ENCODE measurements around the gene CAMK2G. TPM values are rescaled to one million over a fixed set of nuclear protein-coding genes. Genes with fewer than 3 reads are reported as not detected.

The CAMK2G gene
- total RNA-seq, 2 donors from 2014 or later, result 78.8 to 149 TPM

DNA sequence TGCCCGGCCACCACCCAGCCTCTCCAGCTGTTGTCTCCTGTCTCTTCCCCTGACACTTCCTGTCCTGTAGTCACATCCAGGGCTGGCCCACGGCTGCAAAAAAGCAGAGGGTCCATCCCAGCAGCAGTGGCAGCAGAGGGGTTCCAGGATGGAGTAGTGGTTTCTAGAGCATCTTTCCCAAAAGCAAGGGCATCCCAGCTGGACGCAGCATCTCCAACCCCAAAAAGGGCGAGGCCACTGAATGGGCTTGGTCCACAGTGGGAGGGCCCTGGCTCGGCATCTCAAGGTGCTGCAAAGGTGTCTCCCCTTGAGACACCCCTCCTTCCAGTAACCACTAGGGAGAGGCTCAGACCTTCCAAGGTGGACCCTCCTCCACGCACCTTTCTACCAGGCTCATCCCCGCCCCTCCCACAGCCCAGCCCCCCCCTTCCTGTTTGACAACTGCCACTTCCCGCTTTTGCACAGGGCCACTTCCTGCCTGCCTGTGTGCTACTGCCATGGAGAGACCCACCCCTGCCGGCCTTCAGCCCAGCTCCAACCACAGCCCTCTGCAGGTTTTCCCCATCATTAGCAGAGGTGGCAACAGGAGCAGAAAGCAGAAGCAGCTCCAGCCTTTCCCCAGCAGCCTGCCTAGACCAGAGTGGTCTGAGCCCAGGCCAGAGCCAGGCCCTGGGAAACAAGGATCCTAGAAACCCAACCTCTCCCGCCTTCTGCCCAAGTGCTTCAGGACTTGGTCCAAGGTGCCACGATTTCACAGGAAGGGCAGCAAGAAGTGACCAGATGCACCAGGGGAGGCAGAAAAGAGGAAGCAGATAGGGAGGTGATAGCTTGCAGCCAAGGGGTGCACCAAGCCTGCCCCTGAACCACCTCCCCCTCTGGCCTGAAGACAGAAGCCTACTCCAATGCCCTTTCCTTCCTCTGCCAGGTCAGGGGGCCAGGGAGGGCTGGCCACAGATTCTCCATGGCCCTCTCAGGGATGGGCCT lies 8.6 kb downstream of the CAMK2G start:
- no peaks in the 10 kb centered on the region for H3K27me3 ChIP-seq (replicated peaks; ENCODE audit: insufficient read depth)
- peaks cover 51 to 99% of the 10 kb centered on the region in 2 donors for H3K4me1 ChIP-seq (ENCODE audit: control insufficient read depth in 1 of 2, low read depth in 2 of 2)
- H3K9me3 ChIP-seq, result no peaks in the 10 kb centered on the region
- peak overlapping the region; percentile 1 for H3K4me3 ChIP-seq
- peak overlapping the region; percentile 83 to 90 for H3K27ac ChIP-seq
- TF ChIP-seq, protein P1, sequence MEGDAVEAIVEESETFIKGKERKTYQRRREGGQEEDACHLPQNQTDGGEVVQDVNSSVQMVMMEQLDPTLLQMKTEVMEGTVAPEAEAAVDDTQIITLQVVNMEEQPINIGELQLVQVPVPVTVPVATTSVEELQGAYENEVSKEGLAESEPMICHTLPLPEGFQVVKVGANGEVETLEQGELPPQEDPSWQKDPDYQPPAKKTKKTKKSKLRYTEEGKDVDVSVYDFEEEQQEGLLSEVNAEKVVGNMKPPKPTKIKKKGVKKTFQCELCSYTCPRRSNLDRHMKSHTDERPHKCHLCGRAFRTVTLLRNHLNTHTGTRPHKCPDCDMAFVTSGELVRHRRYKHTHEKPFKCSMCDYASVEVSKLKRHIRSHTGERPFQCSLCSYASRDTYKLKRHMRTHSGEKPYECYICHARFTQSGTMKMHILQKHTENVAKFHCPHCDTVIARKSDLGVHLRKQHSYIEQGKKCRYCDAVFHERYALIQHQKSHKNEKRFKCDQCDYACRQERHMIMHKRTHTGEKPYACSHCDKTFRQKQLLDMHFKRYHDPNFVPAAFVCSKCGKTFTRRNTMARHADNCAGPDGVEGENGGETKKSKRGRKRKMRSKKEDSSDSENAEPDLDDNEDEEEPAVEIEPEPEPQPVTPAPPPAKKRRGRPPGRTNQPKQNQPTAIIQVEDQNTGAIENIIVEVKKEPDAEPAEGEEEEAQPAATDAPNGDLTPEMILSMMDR (IDR thresholded peaks at IDR 0.05), result no peak
- H3K36me3 ChIP-seq, result peaks cover 15% of the 10 kb centered on the region
- ATAC-seq (ENCODE audit: insufficient number of reproducible peaks, low FRiP score, low read depth) (no peak), DNase-seq (ENCODE audit: low spot score) (no peak)

DNA sequence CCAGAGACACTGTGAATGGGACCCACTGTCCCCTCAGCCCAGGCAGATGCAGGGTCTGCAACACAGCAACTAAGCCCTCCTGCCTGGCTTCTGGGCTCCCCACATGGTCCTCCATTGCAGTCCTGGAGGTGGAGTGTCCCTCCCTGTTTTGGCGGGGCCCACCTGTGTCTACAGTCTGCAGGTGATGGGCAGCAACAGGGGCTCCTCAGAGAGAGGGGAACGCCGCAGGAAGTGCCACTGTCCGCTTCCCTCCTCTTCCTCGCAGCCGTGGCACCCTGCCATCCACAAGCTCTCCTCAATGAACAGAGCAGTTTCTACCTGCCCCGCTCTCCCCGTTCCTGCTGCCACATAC lies 9.3 kb downstream of the CAMK2G start:
- peaks cover 55 to 99% of the 10 kb centered on the region in 2 donors for H3K4me1 ChIP-seq (ENCODE audit: control insufficient read depth in 1 of 2, low read depth in 2 of 2)
- no peaks in the 10 kb centered on the region for H3K9me3 ChIP-seq
- H3K27ac ChIP-seq, result peak overlapping the region; percentile 83 to 90
- no peaks in the 10 kb centered on the region for H3K27me3 ChIP-seq (replicated peaks; ENCODE audit: insufficient read depth)
- ATAC-seq (ENCODE audit: insufficient number of reproducible peaks, low FRiP score, low read depth) (no peak), DNase-seq (ENCODE audit: low spot score) (no peak)
- H3K36me3 ChIP-seq, result peaks cover 15% of the 10 kb centered on the region
- TF ChIP-seq, protein P1 (IDR thresholded peaks at IDR 0.05), result no peak
- H3K4me3 ChIP-seq, result no peak overlapping the region

DNA sequence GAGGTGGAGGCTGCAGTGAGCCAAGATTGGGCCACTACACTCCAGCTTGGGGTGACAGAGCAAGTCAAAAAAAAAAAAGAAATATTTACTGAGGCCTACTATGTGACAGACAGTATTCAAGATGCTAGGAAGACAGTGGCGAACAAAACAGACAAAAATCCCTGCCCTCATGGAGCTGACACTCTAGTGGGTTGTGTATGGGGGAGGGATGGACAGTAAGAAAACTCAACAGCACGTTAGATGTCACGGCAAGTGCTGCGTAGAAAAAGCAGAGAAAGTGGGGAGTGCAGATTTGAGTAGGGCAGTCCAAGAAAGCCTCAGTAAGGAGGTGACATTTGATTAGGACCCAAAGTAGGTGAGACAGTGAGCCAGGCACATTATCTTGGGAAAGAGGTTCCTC lies 10.1 kb downstream of the CAMK2G start:
- no peaks in the 10 kb centered on the region for H3K27me3 ChIP-seq (replicated peaks; ENCODE audit: insufficient read depth)
- H3K4me3 ChIP-seq, result no peak overlapping the region
- ATAC-seq (ENCODE audit: insufficient number of reproducible peaks, low FRiP score, low read depth), result no peak
- peaks cover 58 to 99% of the 10 kb centered on the region in 2 donors for H3K4me1 ChIP-seq (ENCODE audit: control insufficient read depth in 1 of 2, low read depth in 2 of 2)
- TF ChIP-seq, protein P1 (IDR thresholded peaks at IDR 0.05), result no peak
- peak overlapping the region; percentile 60 to 90 for H3K27ac ChIP-seq
- no peaks in the 10 kb centered on the region for H3K9me3 ChIP-seq
- peaks cover 15% of the 10 kb centered on the region for H3K36me3 ChIP-seq
- DNase-seq (ENCODE audit: low spot score), result no peak

DNA sequence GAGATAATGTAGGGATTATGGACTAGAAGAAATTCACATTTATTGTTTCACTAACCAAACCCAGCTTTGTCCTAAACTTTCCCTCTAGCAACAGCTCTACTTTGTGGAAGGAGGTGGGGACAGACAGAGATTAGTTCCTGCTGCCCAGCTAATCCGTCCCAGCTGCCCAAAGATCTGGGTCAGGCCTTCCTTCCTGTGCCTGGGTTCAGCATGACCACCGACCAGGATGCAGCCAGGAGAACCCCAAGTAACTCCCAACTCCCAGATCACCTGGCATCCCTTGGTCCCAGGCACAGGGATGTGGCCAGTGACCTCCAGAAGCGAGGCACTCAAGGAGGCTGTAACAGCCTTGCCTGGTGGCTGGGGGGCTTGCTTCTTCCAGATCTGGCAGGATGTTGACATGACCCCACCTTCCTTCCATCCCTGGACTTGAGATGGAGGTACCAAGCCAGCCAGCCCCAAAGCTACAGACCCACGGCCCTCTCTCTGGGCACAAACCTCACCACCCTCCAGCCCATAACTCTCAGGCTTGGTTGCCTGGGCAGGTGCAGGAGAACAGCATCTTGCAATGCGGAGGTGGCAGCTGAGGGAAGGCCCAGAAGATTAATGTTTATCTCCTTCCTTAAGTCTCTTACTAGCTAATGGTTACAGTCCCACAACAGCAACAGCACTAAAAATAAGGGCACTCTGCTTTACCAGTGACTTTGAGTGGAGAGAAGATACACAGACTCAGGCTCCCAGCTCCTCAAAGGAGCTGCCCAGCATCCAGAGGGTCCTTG lies 11.1 kb downstream of the CAMK2G start:
- Histone ChIP-seq H3K4me3 (no peak overlapping the region), H3K36me3 (peaks cover 14% of the 10 kb centered on the region), H3K4me1 (ENCODE audit: control insufficient read depth in 1 of 2, low read depth in 2 of 2) (peaks cover 60 to 99% of the 10 kb centered on the region in 2 donors), H3K27ac (peak overlapping the region; percentile 60 to 90), H3K27me3 (replicated peaks; ENCODE audit: insufficient read depth) (no peaks in the 10 kb centered on the region), H3K9me3 (no peaks in the 10 kb centered on the region)
- TF ChIP-seq, protein P1 (IDR thresholded peaks at IDR 0.05), result no peak
- ATAC-seq (ENCODE audit: insufficient number of reproducible peaks, low FRiP score, low read depth) (no peak), DNase-seq (ENCODE audit: low spot score) (no peak)

DNA sequence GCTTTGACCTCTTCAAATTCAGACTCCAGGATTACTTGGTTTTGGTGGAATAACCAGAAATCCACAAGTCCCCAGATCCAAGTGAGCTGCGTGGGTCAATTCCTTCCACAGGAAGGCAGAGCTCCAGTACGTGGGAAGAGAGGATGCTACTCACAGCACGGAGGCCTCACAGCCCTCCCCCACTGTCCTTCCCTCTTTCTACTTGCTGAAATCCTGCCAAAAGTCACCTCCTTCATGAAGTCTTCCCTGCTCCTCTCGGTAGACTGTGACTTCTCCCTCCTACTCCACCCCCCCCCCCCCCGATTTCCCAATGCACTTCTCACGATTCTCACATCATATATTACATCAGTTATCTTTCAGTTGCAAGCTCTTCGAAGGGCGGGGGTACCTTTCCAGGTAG lies 12.3 kb downstream of the CAMK2G start:
- no peaks in the 10 kb centered on the region for H3K27me3 ChIP-seq (replicated peaks; ENCODE audit: insufficient read depth)
- peaks cover 14% of the 10 kb centered on the region for H3K36me3 ChIP-seq
- H3K9me3 ChIP-seq, result no peaks in the 10 kb centered on the region
- TF ChIP-seq, protein P1 (IDR thresholded peaks at IDR 0.05), result no peak
- peaks cover 61 to 99% of the 10 kb centered on the region in 2 donors for H3K4me1 ChIP-seq (ENCODE audit: control insufficient read depth in 1 of 2, low read depth in 2 of 2)
- H3K27ac ChIP-seq, result peak overlapping the region; percentile 60 to 90
- ATAC-seq (ENCODE audit: insufficient number of reproducible peaks, low FRiP score, low read depth) (no peak), DNase-seq (ENCODE audit: low spot score) (no peak)
- no peak overlapping the region for H3K4me3 ChIP-seq
